OCI-LY3 (cell line): ENCODE measurements around the gene INPP5K.

Source experiments
- CTCF ChIP-seq: fragments of 200-600, 300-600 bp; sonication (generic); IDR thresholded peaks from 2 replicates; pipeline ENCODE4 v1.5.1; 2014; ENCODE audit warnings: antibody characterized with exemption, low read length, low read depth
- EZH2phosphoT487 ChIP-seq: fragments of 200-600 bp; shearing (Covaris generic); IDR thresholded peaks from 2 replicates; pipeline ENCODE4 v1.6.1; 2018; ENCODE audit warnings: antibody characterized with exemption, mixed run types, low read depth

- no peak for TF ChIP-seq CTCF
- TF ChIP-seq EZH2phosphoT487: no peak
Measured at GRCh38 chr17:1494203-1494602, 22.2 kb downstream of the INPP5K start.
